ENCODE measurements around the gene ANKUB1.

DNA sequence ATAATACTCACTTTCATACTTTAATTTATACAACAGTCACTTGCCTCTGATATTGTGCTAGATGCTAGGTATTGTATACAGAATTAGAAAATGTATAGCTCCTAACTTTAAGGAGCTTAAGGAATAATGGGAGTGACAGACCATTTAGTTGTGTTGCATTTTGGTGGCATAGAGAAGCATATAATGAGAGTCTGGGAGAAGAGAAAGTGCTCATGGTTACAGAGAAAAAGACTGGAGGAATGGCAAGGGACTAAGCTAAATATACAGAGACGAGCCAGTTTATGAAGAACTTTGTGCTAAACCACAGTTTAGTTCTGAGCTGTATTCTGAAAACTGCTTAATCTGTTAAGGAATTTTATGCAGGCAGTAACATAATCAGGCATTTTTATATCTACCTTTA is 27.1 kb upstream of the ANKUB1 start:
- no peak for TF ChIP-seq POLR2A (IDR thresholded peaks at IDR 0.05)
- TF ChIP-seq, protein P1, sequence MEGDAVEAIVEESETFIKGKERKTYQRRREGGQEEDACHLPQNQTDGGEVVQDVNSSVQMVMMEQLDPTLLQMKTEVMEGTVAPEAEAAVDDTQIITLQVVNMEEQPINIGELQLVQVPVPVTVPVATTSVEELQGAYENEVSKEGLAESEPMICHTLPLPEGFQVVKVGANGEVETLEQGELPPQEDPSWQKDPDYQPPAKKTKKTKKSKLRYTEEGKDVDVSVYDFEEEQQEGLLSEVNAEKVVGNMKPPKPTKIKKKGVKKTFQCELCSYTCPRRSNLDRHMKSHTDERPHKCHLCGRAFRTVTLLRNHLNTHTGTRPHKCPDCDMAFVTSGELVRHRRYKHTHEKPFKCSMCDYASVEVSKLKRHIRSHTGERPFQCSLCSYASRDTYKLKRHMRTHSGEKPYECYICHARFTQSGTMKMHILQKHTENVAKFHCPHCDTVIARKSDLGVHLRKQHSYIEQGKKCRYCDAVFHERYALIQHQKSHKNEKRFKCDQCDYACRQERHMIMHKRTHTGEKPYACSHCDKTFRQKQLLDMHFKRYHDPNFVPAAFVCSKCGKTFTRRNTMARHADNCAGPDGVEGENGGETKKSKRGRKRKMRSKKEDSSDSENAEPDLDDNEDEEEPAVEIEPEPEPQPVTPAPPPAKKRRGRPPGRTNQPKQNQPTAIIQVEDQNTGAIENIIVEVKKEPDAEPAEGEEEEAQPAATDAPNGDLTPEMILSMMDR (IDR thresholded peaks at IDR 0.05) = no peak
